HT-29 (cell line): ENCODE data around the gene C11orf42. TPM values are rescaled to one million over a fixed set of nuclear protein-coding genes. Genes with fewer than 3 reads are reported as not detected.

Experiments
- DNase-seq: peaks from one replicate; pipeline ENCODE4 v3.0.0-alpha.2; 2015; ENCODE audit warnings: low spot score
- total RNA-seq: library from RNA; depleted of rRNA; stranded (reverse); fragments of >200 nt; shearing (Covaris generic); gene quantifications from 2 replicates; pipeline ENCODE4 v1.2.3, GENCODE V29; 2014; rRNA removed

Gene C11orf42
- total RNA-seq, 1 experiment from 2014 or later = not detected

GRCh38 chr11:6258141-6258540 lies 52.8 kb downstream of the C11orf42 start:
- no peak for DNase-seq

GRCh38 chr11:6258571-6259081 lies 53.3 kb downstream of the C11orf42 start:
- DNase-seq = no peak

- DNase-seq = no peak
Observed at GRCh38 chr11:6260207-6260726, 54.9 kb downstream of the C11orf42 start.

Other genes with a start within 250 kb of the C11orf42 start
- not detected in 2 replicates for gene OR56A5, start 237.1 kb upstream of the C11orf42 start, total RNA-seq
- gene OR52L1, start 218.6 kb upstream of the C11orf42 start, total RNA-seq = not detected in 2 replicates
- not detected in 2 replicates for gene OR56A4, start 198.6 kb upstream of the C11orf42 start, total RNA-seq
- gene OR56A1, start 174.8 kb upstream of the C11orf42 start, total RNA-seq = not detected in 2 replicates
- not detected in 2 replicates for gene OR56B4, start 97.9 kb upstream of the C11orf42 start, total RNA-seq
- 0.42 TPM in 1 of 2 replicates, not detected in the other for gene OR52B2, start 35.2 kb upstream of the C11orf42 start, total RNA-seq
- gene OR52W1, start 6.3 kb upstream of the C11orf42 start, total RNA-seq = not detected in 2 replicates
- 98.4 and 136 TPM in 2 replicates for gene FHIP1B, start 29.1 kb downstream of the C11orf42 start, total RNA-seq
- 0.63 TPM in 1 of 2 replicates, not detected in the other for gene CNGA4, start 33.5 kb downstream of the C11orf42 start, total RNA-seq
- not detected in 2 replicates for gene CCKBR, start 54.3 kb downstream of the C11orf42 start, total RNA-seq
- gene CAVIN3, start 114.9 kb downstream of the C11orf42 start, total RNA-seq = 1.6 TPM in 1 of 2 replicates, not detected in the other
- gene SMPD1, start 184.9 kb downstream of the C11orf42 start, total RNA-seq = 3.1 and 4.4 TPM in 2 replicates
- 0.15 and 0.21 TPM in 2 replicates for gene APBB1, start 213.5 kb downstream of the C11orf42 start, total RNA-seq
- 0.25 TPM in 1 of 2 replicates, not detected in the other for gene HPX, start 235.4 kb downstream of the C11orf42 start, total RNA-seq